ENCODE measurements around the gene RNU7-1. TPM values are rescaled to one million over a fixed set of nuclear protein-coding genes. Genes with fewer than 3 reads are reported as not detected.

RNU7-1 gene
- total RNA-seq, 1 experiment from 2014 or later, result not detected

DNA sequence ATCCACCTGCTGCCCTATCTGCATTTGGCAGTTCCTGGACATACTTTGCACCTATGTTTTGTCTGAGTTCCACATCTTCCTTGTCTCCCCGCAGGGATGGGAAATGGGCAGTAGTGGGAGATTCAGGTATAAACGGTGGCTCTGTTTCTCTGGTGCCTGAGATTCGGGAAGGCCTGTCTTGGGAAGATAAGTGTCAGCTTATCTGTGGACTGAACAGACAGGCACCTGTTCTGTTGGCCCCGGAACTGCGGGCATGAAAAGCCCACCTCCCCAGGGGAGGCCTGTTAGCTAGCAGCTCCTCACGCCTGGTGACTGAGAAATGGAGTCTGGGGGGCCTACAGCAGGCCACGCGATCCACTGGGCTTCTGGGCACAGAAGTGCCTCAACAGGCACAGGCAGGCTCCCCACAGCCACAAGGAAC is 21.0 kb downstream of the RNU7-1 start:
- Histone ChIP-seq H3K9me3 (no peaks in the 10 kb centered on the region), H3K27me3 (no peaks in the 10 kb centered on the region), H3K4me3 (no peak overlapping the region), H3K36me3 (peaks cover 52% of the 10 kb centered on the region)
- no peak for DNase-seq

GRCh38 chr12:6965026-6965661 is 21.5 kb downstream of the RNU7-1 start:
- H3K4me3 ChIP-seq, result no peak overlapping the region
- no peaks in the 10 kb centered on the region for H3K9me3 ChIP-seq
- H3K27me3 ChIP-seq, result no peaks in the 10 kb centered on the region
- DNase-seq, result peak; percentile 61
- H3K36me3 ChIP-seq, result peaks cover 56% of the 10 kb centered on the region

- Histone ChIP-seq H3K9me3 (no peaks in the 10 kb centered on the region), H3K36me3 (peaks cover 58% of the 10 kb centered on the region), H3K4me3 (no peak overlapping the region), H3K27me3 (no peaks in the 10 kb centered on the region)
- DNase-seq, result no peak
Measured at GRCh38 chr12:6965714-6966113, 22.1 kb downstream of the RNU7-1 start.

DNA sequence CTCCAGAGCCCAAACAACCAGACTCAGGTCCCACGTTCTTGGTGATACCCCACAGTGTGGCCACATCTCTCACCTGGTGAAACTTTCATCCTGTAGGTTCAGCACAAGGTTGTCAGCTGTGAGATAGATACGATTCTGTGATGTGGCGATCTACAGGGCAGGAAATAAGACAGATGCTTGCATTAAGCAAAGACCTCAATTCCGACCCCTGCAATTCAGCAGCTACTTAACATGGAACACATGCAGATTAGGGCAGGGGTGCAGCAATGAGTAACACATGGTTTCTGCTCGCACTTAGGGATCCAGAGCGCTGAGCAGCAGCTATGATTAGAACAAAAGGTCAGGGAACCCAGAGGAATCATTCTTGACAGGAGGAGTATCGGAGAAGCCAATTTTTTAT is 22.7 kb downstream of the RNU7-1 start:
- Histone ChIP-seq H3K9me3 (no peaks in the 10 kb centered on the region), H3K36me3 (peaks cover 58% of the 10 kb centered on the region), H3K27me3 (no peaks in the 10 kb centered on the region), H3K4me3 (no peak overlapping the region)
- no peak for DNase-seq

- Histone ChIP-seq H3K4me3 (no peak overlapping the region), H3K9me3 (no peaks in the 10 kb centered on the region), H3K27me3 (no peaks in the 10 kb centered on the region), H3K36me3 (peaks cover 68% of the 10 kb centered on the region)
- no peak for DNase-seq
Measured at GRCh38 chr12:6967651-6968100, 24.1 kb downstream of the RNU7-1 start.

DNA sequence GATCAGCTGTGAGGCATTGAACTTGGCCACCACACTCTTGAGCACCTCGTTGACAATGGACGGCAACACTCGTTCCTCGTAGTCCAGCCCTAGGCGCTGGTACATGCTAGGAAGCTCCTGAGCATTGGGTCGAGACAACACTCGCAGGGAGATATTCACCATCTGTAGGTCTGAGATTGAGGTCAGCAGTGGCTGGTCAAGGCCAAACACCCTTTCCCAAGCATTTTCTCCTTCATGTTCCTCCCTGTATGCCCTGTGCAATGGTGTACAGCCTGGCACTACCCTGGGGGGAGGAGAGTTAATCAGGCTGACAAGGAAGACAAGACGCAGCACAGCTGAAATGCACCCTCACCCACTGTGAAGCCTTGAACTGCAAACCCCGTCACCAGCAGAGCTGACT is 24.8 kb downstream of the RNU7-1 start:
- Histone ChIP-seq H3K4me3 (no peak overlapping the region), H3K27me3 (no peaks in the 10 kb centered on the region), H3K36me3 (peaks cover 73% of the 10 kb centered on the region), H3K9me3 (no peaks in the 10 kb centered on the region)
- no peak for DNase-seq

GRCh38 chr12:6970096-6970527 is 26.5 kb downstream of the RNU7-1 start:
- Histone ChIP-seq H3K36me3 (peaks cover 83% of the 10 kb centered on the region), H3K9me3 (no peaks in the 10 kb centered on the region), H3K27me3 (no peaks in the 10 kb centered on the region), H3K4me3 (peak overlapping the region; percentile 99)
- DNase-seq, result peak; percentile 34

GRCh38 chr12:6974180-6974579 is 30.6 kb downstream of the RNU7-1 start:
- no peaks in the 10 kb centered on the region for H3K9me3 ChIP-seq
- no peak for DNase-seq
- H3K36me3 ChIP-seq, result peaks cover 74% of the 10 kb centered on the region
- H3K27me3 ChIP-seq, result no peaks in the 10 kb centered on the region
- no peak overlapping the region for H3K4me3 ChIP-seq

DNA sequence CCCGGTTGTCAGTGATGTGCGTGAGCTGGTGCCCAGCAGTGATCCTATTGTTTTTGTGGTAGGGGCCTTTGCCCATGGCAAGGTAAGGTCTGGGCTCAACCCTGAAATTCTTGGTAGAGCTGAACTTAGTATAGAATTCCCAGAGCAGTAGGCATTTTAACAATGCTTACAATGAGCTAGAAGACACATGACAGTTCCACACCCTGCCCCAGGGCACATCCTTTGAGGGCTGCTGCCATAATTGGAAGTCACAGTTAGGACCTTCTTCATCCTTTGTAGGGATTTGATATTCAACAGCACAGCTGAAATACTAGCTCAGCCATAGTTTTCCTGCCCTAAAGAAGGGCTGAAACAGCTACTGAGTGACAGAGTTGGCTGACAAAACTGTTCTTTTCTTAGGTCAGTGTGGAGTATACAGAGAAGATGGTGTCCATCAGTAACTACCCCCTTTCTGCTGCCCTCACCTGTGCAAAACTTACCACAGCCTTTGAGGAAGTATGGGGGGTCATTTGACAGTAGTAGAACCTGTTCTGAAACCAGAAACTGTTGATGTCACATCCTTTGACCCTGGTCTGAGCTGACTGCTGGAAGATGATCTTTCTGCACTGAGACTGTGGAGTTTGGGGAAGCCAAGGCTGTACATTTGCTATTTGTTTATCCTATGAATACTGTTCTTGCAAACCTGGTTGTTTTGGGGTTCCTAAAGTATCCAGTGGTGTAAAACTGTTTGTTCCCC is 31.8 kb downstream of the RNU7-1 start:
- no peak overlapping the region for H3K4me3 ChIP-seq
- DNase-seq, result no peak
- peaks cover 63% of the 10 kb centered on the region for H3K36me3 ChIP-seq
- no peaks in the 10 kb centered on the region for H3K9me3 ChIP-seq
- H3K27me3 ChIP-seq, result no peaks in the 10 kb centered on the region

GRCh38 chr12:6977653-6978052 is 34.0 kb downstream of the RNU7-1 start:
- no peak overlapping the region for H3K4me3 ChIP-seq
- no peaks in the 10 kb centered on the region for H3K27me3 ChIP-seq
- H3K36me3 ChIP-seq, result peaks cover 61% of the 10 kb centered on the region
- DNase-seq, result no peak
- no peaks in the 10 kb centered on the region for H3K9me3 ChIP-seq

GRCh38 chr12:6978188-6978587 is 34.6 kb downstream of the RNU7-1 start:
- H3K9me3 ChIP-seq, result no peaks in the 10 kb centered on the region
- H3K36me3 ChIP-seq, result peaks cover 61% of the 10 kb centered on the region
- no peak overlapping the region for H3K4me3 ChIP-seq
- DNase-seq, result no peak
- H3K27me3 ChIP-seq, result no peaks in the 10 kb centered on the region

- Histone ChIP-seq H3K4me3 (no peak overlapping the region), H3K9me3 (no peaks in the 10 kb centered on the region), H3K27me3 (no peaks in the 10 kb centered on the region), H3K36me3 (peaks cover 58% of the 10 kb centered on the region)
- no peak for DNase-seq
Measured at GRCh38 chr12:6978611-6979011, 35.0 kb downstream of the RNU7-1 start.

DNA sequence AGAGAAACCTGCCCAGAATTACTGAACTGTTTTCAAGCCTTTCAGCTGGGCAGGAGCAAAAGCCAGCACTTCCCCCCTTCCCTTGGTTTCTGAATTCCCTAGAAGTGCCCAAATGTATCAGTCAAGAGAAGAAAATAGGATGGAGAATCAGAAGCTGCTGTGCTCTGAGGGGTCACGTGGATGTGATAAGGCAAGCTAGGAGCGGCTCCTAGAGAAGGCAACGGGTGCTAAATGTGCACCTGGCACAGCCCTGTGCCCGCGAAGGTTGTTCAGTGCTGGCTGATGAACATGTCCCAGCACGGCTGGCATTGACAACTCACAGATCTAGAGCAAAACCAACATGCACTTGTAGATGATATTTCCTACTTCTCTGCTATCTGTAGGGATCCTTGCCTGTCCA is 35.4 kb downstream of the RNU7-1 start:
- Histone ChIP-seq H3K4me3 (no peak overlapping the region), H3K9me3 (no peaks in the 10 kb centered on the region), H3K36me3 (peaks cover 54% of the 10 kb centered on the region), H3K27me3 (no peaks in the 10 kb centered on the region)
- no peak for DNase-seq

DNA sequence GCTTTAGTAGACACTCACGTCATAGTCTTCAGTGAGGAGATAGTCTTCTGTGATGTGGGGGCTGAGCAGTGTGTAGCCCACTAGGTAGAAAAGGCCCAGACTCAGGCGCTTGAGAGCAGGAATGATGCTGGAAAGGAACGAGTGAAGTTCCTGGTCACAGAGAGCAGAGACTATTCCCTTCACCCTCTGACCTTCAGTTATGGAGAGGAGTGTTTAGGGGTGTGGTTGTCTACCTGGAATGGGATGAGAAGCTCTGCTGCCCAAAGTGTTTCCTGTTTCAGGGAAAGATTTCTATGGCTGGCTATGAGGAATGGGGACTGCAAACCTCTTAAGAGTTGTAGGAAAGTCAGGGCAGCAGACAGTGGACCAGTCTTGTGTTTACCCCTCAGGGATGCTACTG is 35.8 kb downstream of the RNU7-1 start:
- no peak overlapping the region for H3K4me3 ChIP-seq
- DNase-seq, result no peak
- peaks cover 52% of the 10 kb centered on the region for H3K36me3 ChIP-seq
- no peaks in the 10 kb centered on the region for H3K9me3 ChIP-seq
- no peaks in the 10 kb centered on the region for H3K27me3 ChIP-seq

- Histone ChIP-seq H3K4me3 (no peak overlapping the region), H3K36me3 (peaks cover 49% of the 10 kb centered on the region), H3K9me3 (no peaks in the 10 kb centered on the region), H3K27me3 (no peaks in the 10 kb centered on the region)
- DNase-seq, result no peak
Measured at GRCh38 chr12:6980075-6980474, 36.5 kb downstream of the RNU7-1 start.

DNA sequence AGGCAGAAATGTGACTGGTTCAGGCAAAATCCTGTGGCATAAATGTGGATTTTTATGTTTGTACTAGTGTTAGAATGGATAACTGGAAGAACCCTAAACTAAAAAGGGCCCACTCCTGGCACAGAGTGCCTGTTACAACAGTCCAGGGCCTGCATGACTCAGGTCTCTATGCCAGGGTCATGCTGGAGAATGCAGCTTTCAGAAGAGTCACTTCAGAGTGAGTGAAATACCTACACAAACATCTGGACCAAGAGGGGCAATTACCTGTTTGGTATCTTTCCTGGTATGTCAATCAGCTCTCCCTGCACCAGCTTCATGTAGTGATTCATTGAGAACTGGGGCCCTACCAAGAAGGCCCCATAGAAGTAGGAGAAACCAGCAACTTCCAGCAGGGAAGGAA is 37.1 kb downstream of the RNU7-1 start:
- Histone ChIP-seq H3K4me3 (no peak overlapping the region), H3K9me3 (no peaks in the 10 kb centered on the region), H3K36me3 (peaks cover 43% of the 10 kb centered on the region), H3K27me3 (no peaks in the 10 kb centered on the region)
- no peak for DNase-seq

DNA sequence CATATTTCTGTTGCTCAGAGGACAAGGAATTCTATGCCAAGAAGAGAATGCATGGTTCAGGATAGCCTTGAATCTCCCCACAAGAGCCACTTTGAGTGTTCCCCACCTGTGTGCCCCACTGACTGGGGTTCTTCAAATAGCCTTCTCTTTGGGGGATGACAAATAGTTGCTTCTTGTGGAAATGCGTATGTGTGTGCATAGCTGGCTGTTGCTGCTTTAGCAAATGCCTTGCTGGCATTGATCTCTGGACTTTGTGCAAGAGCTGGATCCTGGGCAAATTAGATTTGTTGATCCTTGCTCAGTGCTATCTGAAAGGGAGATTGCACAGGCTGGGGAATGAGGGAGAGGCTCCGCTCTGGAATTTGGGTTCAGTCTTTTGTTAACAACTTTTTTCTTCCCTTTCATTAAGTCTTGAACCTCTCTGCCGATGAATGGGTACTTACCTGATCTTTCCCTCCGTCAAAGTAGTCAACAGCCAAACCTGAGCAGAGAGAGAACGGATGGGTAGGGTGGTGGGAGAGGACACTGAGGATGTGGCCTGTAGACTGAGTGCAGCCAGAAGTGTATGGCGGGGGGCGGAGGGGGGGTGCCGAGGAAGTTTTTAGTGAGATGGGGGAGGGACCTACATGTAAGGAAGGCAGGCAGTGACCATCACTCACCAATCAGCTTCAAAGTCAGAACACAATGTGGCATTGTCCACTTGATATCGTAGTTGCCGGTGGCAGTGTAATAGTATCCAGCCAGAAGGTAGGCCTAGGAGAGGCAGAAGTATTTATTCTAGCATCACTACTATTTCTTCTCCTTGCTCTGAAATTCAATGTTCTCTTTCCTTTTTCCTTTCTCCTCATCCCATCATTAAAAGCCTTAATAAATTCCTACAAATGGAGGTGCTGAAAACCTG is 37.8 kb downstream of the RNU7-1 start:
- Histone ChIP-seq H3K9me3 (no peaks in the 10 kb centered on the region), H3K4me3 (no peak overlapping the region), H3K27me3 (no peaks in the 10 kb centered on the region), H3K36me3 (peaks cover 40% of the 10 kb centered on the region)
- DNase-seq, result no peak

Data from MG63 (cell line).